ENCODE results near the gene INTS7.
"Not testable (repeated sequence)": the region's sequence is repeated elsewhere in the genome, so short reads cannot be mapped to it uniquely, and the experiment has no call there.

Gene INTS7

GRCh38 chr1:211959221-211959620 is 76.1 kb downstream of the INTS7 start:
- Histone ChIP-seq H3K9me3 (ENCODE audit: control insufficient read depth in 5 of 5, low read length in 5 of 5) (no peaks in the 10 kb centered on the region), H3K9ac (ENCODE audit: low read length in 5 of 5) (no peak overlapping the region), H3K36me3 (ENCODE audit: control insufficient read depth in 5 of 5, insufficient read depth in 5 of 5, low read length in 5 of 5) (peaks cover 0 to 11% (median 0%) of the 10 kb centered on the region in 5 donors), H3K27me3 (ENCODE audit: control insufficient read depth in 5 of 5, insufficient read depth in 4 of 5, low read length in 5 of 5) (no peaks in the 10 kb centered on the region), H3K4me1 (ENCODE audit: control insufficient read depth in 5 of 5, insufficient read depth in 5 of 5, low read length in 5 of 5) (no peaks in the 10 kb centered on the region), H3K27ac (ENCODE audit: low read depth, low read length) (no peak overlapping the region), H3K4me3 (ENCODE audit: low read depth in 1 of 5, low read length in 5 of 5) (no peak overlapping the region)

GRCh38 chr1:211954028-211954427 is 81.3 kb downstream of the INTS7 start:
- not testable (repeated sequence) for H3K27me3 ChIP-seq (ENCODE audit: control insufficient read depth in 5 of 5, insufficient read depth in 4 of 5, low read length in 5 of 5); H3K9me3 ChIP-seq (ENCODE audit: control insufficient read depth in 5 of 5, low read length in 5 of 5); H3K4me3 ChIP-seq (ENCODE audit: low read depth in 1 of 5, low read length in 5 of 5); H3K36me3 ChIP-seq (ENCODE audit: control insufficient read depth in 5 of 5, insufficient read depth in 5 of 5, low read length in 5 of 5); H3K9ac ChIP-seq (ENCODE audit: low read length in 5 of 5); H3K4me1 ChIP-seq (ENCODE audit: control insufficient read depth in 5 of 5, insufficient read depth in 5 of 5, low read length in 5 of 5); H3K27ac ChIP-seq (ENCODE audit: low read depth, low read length)

- H3K9ac ChIP-seq (ENCODE audit: low read length in 5 of 5); H3K4me3 ChIP-seq (ENCODE audit: low read depth in 1 of 5, low read length in 5 of 5); H3K36me3 ChIP-seq (ENCODE audit: control insufficient read depth in 5 of 5, insufficient read depth in 5 of 5, low read length in 5 of 5); H3K27ac ChIP-seq (ENCODE audit: low read depth, low read length); H3K9me3 ChIP-seq (ENCODE audit: control insufficient read depth in 5 of 5, low read length in 5 of 5); H3K4me1 ChIP-seq (ENCODE audit: control insufficient read depth in 5 of 5, insufficient read depth in 5 of 5, low read length in 5 of 5); H3K27me3 ChIP-seq (ENCODE audit: control insufficient read depth in 5 of 5, insufficient read depth in 4 of 5, low read length in 5 of 5): not testable (repeated sequence)
Observed at GRCh38 chr1:211953543-211953942, 81.8 kb downstream of the INTS7 start.

DNA sequence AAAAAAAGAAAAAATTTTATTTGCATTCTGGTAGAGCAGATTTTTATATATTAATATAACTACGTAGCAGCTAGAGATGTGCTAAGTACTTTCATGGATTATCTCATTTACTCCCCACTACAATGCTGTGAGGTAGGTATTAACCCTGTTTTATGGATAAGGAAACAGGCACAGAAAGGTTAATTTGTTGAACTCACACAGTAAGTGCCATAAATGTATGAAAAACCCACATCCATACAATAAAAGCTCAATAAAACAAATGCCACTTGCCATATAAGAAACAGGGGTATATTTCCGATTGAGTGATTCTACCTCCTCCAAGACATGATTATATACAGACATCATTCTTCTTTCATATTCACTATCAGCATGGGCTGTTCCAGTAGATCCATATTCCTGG is 83.1 kb downstream of the INTS7 start:
- H3K27ac ChIP-seq (ENCODE audit: low read depth, low read length) = no peak overlapping the region
- H3K4me1 ChIP-seq (ENCODE audit: control insufficient read depth in 5 of 5, insufficient read depth in 5 of 5, low read length in 5 of 5) = peaks cover 0 to 2% (median 0%) of the 10 kb centered on the region in 5 donors
- no peaks in the 10 kb centered on the region for H3K27me3 ChIP-seq (ENCODE audit: control insufficient read depth in 5 of 5, insufficient read depth in 4 of 5, low read length in 5 of 5)
- peaks cover 0 to 9% (median 2%) of the 10 kb centered on the region in 5 donors for H3K36me3 ChIP-seq (ENCODE audit: control insufficient read depth in 5 of 5, insufficient read depth in 5 of 5, low read length in 5 of 5)
- no peak overlapping the region for H3K4me3 ChIP-seq (ENCODE audit: low read depth in 1 of 5, low read length in 5 of 5)
- H3K9ac ChIP-seq (ENCODE audit: low read length in 5 of 5) = peak overlapping the region in 1 of 5 donors; percentile 12
- H3K9me3 ChIP-seq (ENCODE audit: control insufficient read depth in 5 of 5, low read length in 5 of 5) = no peaks in the 10 kb centered on the region

DNA sequence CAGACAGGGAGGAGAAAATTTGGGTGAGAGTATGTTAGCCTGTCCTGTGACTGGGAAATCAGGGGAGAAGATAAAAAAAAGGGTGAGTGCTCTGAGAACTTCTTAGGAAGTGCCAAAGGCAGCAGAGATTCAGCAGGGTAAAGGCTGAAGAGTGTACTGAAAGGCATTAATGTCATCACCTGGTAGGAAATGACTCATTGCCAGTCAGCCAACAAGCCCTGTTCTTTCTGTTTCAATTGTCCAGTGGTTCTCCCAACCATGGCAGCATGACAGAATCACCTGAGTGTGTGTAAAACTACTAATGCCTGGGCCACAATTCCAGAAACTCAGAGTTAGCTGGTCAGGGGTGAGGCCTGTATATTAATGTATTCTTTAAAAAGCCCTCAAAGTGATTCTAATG is 83.5 kb downstream of the INTS7 start:
- Histone ChIP-seq H3K4me3 (ENCODE audit: low read depth in 1 of 5, low read length in 5 of 5) (no peak overlapping the region), H3K27ac (ENCODE audit: low read depth, low read length) (no peak overlapping the region), H3K9ac (ENCODE audit: low read length in 5 of 5) (no peak overlapping the region), H3K27me3 (ENCODE audit: control insufficient read depth in 5 of 5, insufficient read depth in 4 of 5, low read length in 5 of 5) (no peaks in the 10 kb centered on the region), H3K9me3 (ENCODE audit: control insufficient read depth in 5 of 5, low read length in 5 of 5) (no peaks in the 10 kb centered on the region), H3K36me3 (ENCODE audit: control insufficient read depth in 5 of 5, insufficient read depth in 5 of 5, low read length in 5 of 5) (peaks cover 0 to 9% (median 2%) of the 10 kb centered on the region in 5 donors), H3K4me1 (ENCODE audit: control insufficient read depth in 5 of 5, insufficient read depth in 5 of 5, low read length in 5 of 5) (peaks cover 0 to 2% (median 0%) of the 10 kb centered on the region in 5 donors)

GRCh38 chr1:211948377-211948776 is 87.0 kb downstream of the INTS7 start:
- H3K9ac ChIP-seq (ENCODE audit: low read length in 5 of 5) = no peak overlapping the region
- no peak overlapping the region for H3K4me3 ChIP-seq (ENCODE audit: low read depth in 1 of 5, low read length in 5 of 5)
- H3K9me3 ChIP-seq (ENCODE audit: control insufficient read depth in 5 of 5, low read length in 5 of 5) = no peaks in the 10 kb centered on the region
- peaks cover 2 to 9% (median 7%) of the 10 kb centered on the region in 5 donors for H3K36me3 ChIP-seq (ENCODE audit: control insufficient read depth in 5 of 5, insufficient read depth in 5 of 5, low read length in 5 of 5)
- no peaks in the 10 kb centered on the region for H3K27me3 ChIP-seq (ENCODE audit: control insufficient read depth in 5 of 5, insufficient read depth in 4 of 5, low read length in 5 of 5)
- peaks cover 0 to 4% (median 0%) of the 10 kb centered on the region in 5 donors for H3K4me1 ChIP-seq (ENCODE audit: control insufficient read depth in 5 of 5, insufficient read depth in 5 of 5, low read length in 5 of 5)
- no peak overlapping the region for H3K27ac ChIP-seq (ENCODE audit: low read depth, low read length)

- Histone ChIP-seq H3K9ac (ENCODE audit: low read length in 5 of 5) (no peak overlapping the region), H3K4me3 (ENCODE audit: low read depth in 1 of 5, low read length in 5 of 5) (no peak overlapping the region), H3K36me3 (ENCODE audit: control insufficient read depth in 5 of 5, insufficient read depth in 5 of 5, low read length in 5 of 5) (peaks cover 2 to 9% (median 7%) of the 10 kb centered on the region in 5 donors), H3K27ac (ENCODE audit: low read depth, low read length) (no peak overlapping the region), H3K9me3 (ENCODE audit: control insufficient read depth in 5 of 5, low read length in 5 of 5) (no peaks in the 10 kb centered on the region), H3K4me1 (ENCODE audit: control insufficient read depth in 5 of 5, insufficient read depth in 5 of 5, low read length in 5 of 5) (peaks cover 0 to 4% (median 0%) of the 10 kb centered on the region in 5 donors), H3K27me3 (ENCODE audit: control insufficient read depth in 5 of 5, insufficient read depth in 4 of 5, low read length in 5 of 5) (no peaks in the 10 kb centered on the region)
Observed at GRCh38 chr1:211947396-211948295, 87.7 kb downstream of the INTS7 start.

- Histone ChIP-seq H3K36me3 (ENCODE audit: control insufficient read depth in 5 of 5, insufficient read depth in 5 of 5, low read length in 5 of 5) (peaks cover 7 to 9% (median 7%) of the 10 kb centered on the region in 5 donors), H3K4me3 (ENCODE audit: low read depth in 1 of 5, low read length in 5 of 5) (no peak overlapping the region), H3K4me1 (ENCODE audit: control insufficient read depth in 5 of 5, insufficient read depth in 5 of 5, low read length in 5 of 5) (peaks cover 0 to 4% (median 0%) of the 10 kb centered on the region in 5 donors), H3K27ac (ENCODE audit: low read depth, low read length) (no peak overlapping the region), H3K9ac (ENCODE audit: low read length in 5 of 5) (no peak overlapping the region), H3K27me3 (ENCODE audit: control insufficient read depth in 5 of 5, insufficient read depth in 4 of 5, low read length in 5 of 5) (no peaks in the 10 kb centered on the region), H3K9me3 (ENCODE audit: control insufficient read depth in 5 of 5, low read length in 5 of 5) (no peaks in the 10 kb centered on the region)
Observed at GRCh38 chr1:211944733-211945500, 90.4 kb downstream of the INTS7 start.

DNA sequence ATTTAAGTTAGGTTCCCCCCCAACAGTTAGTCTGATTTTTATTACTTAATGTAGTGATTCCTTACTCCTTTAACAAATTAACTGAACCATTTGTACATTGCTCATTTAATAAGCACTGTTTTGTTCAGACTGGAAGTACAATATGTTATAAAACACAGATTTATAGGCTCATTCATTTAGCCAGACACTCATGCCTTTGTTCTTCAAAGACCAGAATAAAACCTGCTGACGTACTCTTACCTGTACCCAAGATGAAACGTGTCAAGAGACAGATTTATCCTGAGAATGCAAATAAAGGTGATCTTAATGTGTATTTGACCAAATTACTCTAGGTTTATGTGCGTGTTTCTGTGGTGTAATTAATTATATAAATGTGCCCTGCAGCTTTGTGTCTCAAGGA is 92.8 kb downstream of the INTS7 start:
- no peak overlapping the region for H3K27ac ChIP-seq (ENCODE audit: low read depth, low read length)
- H3K36me3 ChIP-seq (ENCODE audit: control insufficient read depth in 5 of 5, insufficient read depth in 5 of 5, low read length in 5 of 5) = peaks cover 0 to 9% (median 7%) of the 10 kb centered on the region in 5 donors
- no peaks in the 10 kb centered on the region for H3K9me3 ChIP-seq (ENCODE audit: control insufficient read depth in 5 of 5, low read length in 5 of 5)
- H3K27me3 ChIP-seq (ENCODE audit: control insufficient read depth in 5 of 5, insufficient read depth in 4 of 5, low read length in 5 of 5) = no peaks in the 10 kb centered on the region
- no peak overlapping the region for H3K9ac ChIP-seq (ENCODE audit: low read length in 5 of 5)
- H3K4me3 ChIP-seq (ENCODE audit: low read depth in 1 of 5, low read length in 5 of 5) = no peak overlapping the region
- H3K4me1 ChIP-seq (ENCODE audit: control insufficient read depth in 5 of 5, insufficient read depth in 5 of 5, low read length in 5 of 5) = peaks cover 0 to 11% (median 9%) of the 10 kb centered on the region in 5 donors

Measured in subcutaneous abdominal adipose tissue (tissue), 5 donors.